GM23338 (cell line): ENCODE results near the gene PALLD.

Source experiments
- CREB1 ChIP-seq: fragments of 250-450 bp; sonication (Bioruptor Pico); IDR thresholded peaks from 2 replicates; pipeline ENCODE4 v1.5.0; 2020; ENCODE audit warnings: low read depth, mild to moderate bottlenecking, moderate library complexity
- EZH2 ChIP-seq: fragments of 200-600 bp; sonication (generic); IDR thresholded peaks from one replicate; pipeline ENCODE4 v1.8.0; 2017; ENCODE audit warnings: antibody characterized with exemption, mild to moderate bottlenecking, low read depth; ENCODE audit not compliant: unreplicated experiment
- EZH2phosphoT487 ChIP-seq: fragments of 200-600 bp; sonication (generic); IDR thresholded peaks from one replicate; pipeline ENCODE4 v1.8.1; 2018; ENCODE audit warnings: antibody characterized with exemption; ENCODE audit not compliant: unreplicated experiment
- JUNB ChIP-seq: IDR thresholded peaks from one replicate; pipeline ENCODE4 v1.6.1; 2016; ENCODE audit warnings: antibody characterized with exemption; ENCODE audit not compliant: unreplicated experiment
- NANOG ChIP-seq: IDR thresholded peaks from 2 replicates; pipeline ENCODE4 v1.6.1; 2016; ENCODE audit warnings: antibody characterized with exemption, borderline replicate concordance
- POLR2AphosphoS5 ChIP-seq: IDR thresholded peaks from 2 replicates; pipeline ENCODE4 v1.6.1; 2016; ENCODE audit warnings: antibody characterized with exemption, low read depth
- STAT1 ChIP-seq: IDR thresholded peaks from one replicate; pipeline ENCODE4 v1.6.1; 2016; ENCODE audit warnings: antibody characterized with exemption; ENCODE audit not compliant: unreplicated experiment
- ZNF114 ChIP-seq: fragments of 250-450 bp; sonication (Bioruptor Pico); IDR thresholded peaks from 2 replicates; pipeline ENCODE4 v1.5.0; 2020; ENCODE audit warnings: mild to moderate bottlenecking, moderate library complexity
- ZNF331 ChIP-seq: fragments of 250-450 bp; sonication (Bioruptor Pico); IDR thresholded peaks from 2 replicates; pipeline ENCODE4 v1.5.0; 2020; ENCODE audit warnings: low read depth, mild to moderate bottlenecking, moderate library complexity
- TF ChIP-seq, protein P1 (sequence below), 2 experiments: fragments of 200-600 bp in 1 of 2; sonication (generic) in 1 of 2; conservative IDR thresholded peaks; 2 replicates each; pipeline versions ENCODE4 v1.5.1 to v1.6.1; 2016 to 2017; ENCODE audit warnings: antibody characterized with exemption in 2 of 2, low read depth in 2 of 2, mild to moderate bottlenecking in 2 of 2, moderate library complexity in 1 of 2
- TF ChIP-seq, protein P2 (sequence below): IDR thresholded peaks from one replicate; pipeline ENCODE4 v1.6.1; 2018; ENCODE audit warnings: antibody characterized with exemption; ENCODE audit not compliant: unreplicated experiment
- TF ChIP-seq, protein P3 (sequence below): IDR thresholded peaks from 2 replicates; pipeline ENCODE4 v1.6.1; 2016; ENCODE audit warnings: antibody characterized with exemption
- TF ChIP-seq, protein P4 (sequence below): fragments of 250-450 bp; sonication (Bioruptor Pico); IDR thresholded peaks from 2 replicates; pipeline ENCODE4 v1.5.0; 2020; ENCODE audit warnings: mild to moderate bottlenecking, moderate library complexity

DNA sequence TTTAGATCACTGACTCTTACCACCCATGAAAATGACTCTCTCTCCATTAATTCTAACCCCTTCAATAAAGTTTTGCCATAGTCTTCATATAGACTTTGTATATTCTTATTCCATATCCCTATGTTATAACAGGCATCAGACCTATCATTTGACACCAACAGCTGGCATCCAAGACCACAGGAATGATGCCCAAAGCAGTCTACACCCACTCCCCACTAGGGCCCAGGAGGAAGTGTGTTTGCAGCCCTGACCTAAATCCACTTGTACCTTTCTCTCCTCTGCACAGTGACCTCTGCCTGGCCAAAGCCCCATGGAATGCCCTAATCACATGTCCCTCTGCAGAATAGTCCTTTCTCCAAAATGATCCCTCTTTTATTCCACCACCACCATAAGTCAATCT lies 294.0 kb downstream of the PALLD start:
- TF ChIP-seq, protein P1, sequence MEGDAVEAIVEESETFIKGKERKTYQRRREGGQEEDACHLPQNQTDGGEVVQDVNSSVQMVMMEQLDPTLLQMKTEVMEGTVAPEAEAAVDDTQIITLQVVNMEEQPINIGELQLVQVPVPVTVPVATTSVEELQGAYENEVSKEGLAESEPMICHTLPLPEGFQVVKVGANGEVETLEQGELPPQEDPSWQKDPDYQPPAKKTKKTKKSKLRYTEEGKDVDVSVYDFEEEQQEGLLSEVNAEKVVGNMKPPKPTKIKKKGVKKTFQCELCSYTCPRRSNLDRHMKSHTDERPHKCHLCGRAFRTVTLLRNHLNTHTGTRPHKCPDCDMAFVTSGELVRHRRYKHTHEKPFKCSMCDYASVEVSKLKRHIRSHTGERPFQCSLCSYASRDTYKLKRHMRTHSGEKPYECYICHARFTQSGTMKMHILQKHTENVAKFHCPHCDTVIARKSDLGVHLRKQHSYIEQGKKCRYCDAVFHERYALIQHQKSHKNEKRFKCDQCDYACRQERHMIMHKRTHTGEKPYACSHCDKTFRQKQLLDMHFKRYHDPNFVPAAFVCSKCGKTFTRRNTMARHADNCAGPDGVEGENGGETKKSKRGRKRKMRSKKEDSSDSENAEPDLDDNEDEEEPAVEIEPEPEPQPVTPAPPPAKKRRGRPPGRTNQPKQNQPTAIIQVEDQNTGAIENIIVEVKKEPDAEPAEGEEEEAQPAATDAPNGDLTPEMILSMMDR (conservative IDR thresholded peaks at IDR 0.05; ENCODE audit: low read depth in 2 of 2), result no peak
- TF ChIP-seq EZH2 (no peak), CREB1 (CRISPR knock-in tag) (no peak), EZH2phosphoT487 (no peak), NANOG (no peak), POLR2AphosphoS5 (no peak), JUNB (no peak), ZNF114 (CRISPR knock-in tag) (no peak), ZNF331 (CRISPR knock-in tag) (no peak), STAT1 (no peak)
- TF ChIP-seq, protein P2, sequence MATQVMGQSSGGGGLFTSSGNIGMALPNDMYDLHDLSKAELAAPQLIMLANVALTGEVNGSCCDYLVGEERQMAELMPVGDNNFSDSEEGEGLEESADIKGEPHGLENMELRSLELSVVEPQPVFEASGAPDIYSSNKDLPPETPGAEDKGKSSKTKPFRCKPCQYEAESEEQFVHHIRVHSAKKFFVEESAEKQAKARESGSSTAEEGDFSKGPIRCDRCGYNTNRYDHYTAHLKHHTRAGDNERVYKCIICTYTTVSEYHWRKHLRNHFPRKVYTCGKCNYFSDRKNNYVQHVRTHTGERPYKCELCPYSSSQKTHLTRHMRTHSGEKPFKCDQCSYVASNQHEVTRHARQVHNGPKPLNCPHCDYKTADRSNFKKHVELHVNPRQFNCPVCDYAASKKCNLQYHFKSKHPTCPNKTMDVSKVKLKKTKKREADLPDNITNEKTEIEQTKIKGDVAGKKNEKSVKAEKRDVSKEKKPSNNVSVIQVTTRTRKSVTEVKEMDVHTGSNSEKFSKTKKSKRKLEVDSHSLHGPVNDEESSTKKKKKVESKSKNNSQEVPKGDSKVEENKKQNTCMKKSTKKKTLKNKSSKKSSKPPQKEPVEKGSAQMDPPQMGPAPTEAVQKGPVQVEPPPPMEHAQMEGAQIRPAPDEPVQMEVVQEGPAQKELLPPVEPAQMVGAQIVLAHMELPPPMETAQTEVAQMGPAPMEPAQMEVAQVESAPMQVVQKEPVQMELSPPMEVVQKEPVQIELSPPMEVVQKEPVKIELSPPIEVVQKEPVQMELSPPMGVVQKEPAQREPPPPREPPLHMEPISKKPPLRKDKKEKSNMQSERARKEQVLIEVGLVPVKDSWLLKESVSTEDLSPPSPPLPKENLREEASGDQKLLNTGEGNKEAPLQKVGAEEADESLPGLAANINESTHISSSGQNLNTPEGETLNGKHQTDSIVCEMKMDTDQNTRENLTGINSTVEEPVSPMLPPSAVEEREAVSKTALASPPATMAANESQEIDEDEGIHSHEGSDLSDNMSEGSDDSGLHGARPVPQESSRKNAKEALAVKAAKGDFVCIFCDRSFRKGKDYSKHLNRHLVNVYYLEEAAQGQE, result no peak
- TF ChIP-seq, protein P3, sequence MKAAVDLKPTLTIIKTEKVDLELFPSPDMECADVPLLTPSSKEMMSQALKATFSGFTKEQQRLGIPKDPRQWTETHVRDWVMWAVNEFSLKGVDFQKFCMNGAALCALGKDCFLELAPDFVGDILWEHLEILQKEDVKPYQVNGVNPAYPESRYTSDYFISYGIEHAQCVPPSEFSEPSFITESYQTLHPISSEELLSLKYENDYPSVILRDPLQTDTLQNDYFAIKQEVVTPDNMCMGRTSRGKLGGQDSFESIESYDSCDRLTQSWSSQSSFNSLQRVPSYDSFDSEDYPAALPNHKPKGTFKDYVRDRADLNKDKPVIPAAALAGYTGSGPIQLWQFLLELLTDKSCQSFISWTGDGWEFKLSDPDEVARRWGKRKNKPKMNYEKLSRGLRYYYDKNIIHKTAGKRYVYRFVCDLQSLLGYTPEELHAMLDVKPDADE, result no peak
- TF ChIP-seq, protein P4, sequence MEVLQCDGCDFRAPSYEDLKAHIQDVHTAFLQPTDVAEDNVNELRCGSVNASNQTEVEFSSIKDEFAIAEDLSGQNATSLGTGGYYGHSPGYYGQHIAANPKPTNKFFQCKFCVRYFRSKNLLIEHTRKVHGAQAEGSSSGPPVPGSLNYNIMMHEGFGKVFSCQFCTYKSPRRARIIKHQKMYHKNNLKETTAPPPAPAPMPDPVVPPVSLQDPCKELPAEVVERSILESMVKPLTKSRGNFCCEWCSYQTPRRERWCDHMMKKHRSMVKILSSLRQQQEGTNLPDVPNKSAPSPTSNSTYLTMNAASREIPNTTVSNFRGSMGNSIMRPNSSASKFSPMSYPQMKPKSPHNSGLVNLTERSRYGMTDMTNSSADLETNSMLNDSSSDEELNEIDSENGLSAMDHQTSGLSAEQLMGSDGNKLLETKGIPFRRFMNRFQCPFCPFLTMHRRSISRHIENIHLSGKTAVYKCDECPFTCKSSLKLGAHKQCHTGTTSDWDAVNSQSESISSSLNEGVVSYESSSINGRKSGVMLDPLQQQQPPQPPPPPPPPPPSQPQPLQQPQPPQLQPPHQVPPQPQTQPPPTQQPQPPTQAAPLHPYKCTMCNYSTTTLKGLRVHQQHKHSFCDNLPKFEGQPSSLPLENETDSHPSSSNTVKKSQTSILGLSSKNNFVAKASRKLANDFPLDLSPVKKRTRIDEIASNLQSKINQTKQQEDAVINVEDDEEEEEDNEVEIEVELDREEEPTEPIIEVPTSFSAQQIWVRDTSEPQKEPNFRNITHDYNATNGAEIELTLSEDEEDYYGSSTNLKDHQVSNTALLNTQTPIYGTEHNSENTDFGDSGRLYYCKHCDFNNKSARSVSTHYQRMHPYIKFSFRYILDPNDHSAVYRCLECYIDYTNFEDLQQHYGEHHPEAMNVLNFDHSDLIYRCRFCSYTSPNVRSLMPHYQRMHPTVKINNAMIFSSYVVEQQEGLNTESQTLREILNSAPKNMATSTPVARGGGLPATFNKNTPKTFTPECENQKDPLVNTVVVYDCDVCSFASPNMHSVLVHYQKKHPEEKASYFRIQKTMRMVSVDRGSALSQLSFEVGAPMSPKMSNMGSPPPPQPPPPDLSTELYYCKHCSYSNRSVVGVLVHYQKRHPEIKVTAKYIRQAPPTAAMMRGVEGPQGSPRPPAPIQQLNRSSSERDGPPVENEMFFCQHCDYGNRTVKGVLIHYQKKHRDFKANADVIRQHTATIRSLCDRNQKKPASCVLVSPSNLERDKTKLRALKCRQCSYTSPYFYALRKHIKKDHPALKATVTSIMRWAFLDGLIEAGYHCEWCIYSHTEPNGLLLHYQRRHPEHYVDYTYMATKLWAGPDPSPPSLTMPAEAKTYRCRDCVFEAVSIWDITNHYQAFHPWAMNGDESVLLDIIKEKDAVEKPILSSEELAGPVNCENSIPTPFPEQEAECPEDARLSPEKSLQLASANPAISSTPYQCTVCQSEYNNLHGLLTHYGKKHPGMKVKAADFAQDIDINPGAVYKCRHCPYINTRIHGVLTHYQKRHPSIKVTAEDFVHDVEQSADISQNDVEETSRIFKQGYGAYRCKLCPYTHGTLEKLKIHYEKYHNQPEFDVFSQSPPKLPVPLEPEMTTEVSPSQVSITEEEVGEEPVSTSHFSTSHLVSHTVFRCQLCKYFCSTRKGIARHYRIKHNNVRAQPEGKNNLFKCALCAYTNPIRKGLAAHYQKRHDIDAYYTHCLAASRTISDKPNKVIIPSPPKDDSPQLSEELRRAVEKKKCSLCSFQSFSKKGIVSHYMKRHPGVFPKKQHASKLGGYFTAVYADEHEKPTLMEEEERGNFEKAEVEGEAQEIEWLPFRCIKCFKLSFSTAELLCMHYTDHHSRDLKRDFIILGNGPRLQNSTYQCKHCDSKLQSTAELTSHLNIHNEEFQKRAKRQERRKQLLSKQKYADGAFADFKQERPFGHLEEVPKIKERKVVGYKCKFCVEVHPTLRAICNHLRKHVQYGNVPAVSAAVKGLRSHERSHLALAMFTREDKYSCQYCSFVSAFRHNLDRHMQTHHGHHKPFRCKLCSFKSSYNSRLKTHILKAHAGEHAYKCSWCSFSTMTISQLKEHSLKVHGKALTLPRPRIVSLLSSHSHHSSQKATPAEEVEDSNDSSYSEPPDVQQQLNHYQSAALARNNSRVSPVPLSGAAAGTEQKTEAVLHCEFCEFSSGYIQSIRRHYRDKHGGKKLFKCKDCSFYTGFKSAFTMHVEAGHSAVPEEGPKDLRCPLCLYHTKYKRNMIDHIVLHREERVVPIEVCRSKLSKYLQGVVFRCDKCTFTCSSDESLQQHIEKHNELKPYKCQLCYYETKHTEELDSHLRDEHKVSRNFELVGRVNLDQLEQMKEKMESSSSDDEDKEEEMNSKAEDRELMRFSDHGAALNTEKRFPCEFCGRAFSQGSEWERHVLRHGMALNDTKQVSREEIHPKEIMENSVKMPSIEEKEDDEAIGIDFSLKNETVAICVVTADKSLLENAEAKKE, result no peak
